ENCODE data around the gene VWDE.
A peak's percentile ranks its signal among the peaks of the same experiment; 100 is the strongest.

VWDE gene

DNA sequence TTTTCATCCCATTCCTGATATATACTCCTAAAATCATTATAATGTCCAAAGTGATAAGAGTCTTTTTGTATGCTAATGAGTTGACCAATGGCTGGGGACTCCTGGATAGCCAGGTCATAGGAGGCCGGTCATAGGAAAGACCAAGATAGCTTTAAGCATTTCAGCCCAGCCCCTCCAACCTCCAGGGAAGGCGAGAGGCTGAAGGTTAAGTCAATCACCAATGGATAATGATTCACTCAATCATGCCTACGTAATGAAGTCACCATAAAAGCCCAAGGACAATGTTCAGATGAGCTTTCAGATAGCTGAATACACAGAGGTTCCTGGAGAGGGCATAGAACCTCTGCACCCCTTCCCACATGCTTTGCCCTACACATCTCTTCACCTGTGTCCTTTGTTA, 75.7 kb downstream of the VWDE start:
- DNase-seq, result no peak

DNA sequence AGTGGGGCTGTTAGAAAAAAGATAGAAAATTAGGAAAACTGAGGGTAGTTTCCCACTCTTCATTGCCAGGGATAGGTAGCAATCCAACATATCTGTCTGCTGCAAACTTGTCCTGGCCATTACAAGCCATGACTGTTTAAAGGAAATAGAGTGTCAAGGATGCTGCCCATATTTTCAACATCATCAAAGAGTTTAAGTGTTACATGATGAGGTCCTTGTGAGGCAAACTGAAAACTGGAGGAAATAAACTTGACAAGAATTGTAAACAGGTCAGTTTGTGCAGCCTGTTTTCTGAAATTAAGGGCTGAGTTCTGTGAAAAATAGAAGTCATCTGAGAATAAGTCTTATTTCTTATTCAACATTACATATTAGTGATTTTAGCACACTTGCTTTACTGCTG, 78.0 kb downstream of the VWDE start:
- no peak for DNase-seq

DNA sequence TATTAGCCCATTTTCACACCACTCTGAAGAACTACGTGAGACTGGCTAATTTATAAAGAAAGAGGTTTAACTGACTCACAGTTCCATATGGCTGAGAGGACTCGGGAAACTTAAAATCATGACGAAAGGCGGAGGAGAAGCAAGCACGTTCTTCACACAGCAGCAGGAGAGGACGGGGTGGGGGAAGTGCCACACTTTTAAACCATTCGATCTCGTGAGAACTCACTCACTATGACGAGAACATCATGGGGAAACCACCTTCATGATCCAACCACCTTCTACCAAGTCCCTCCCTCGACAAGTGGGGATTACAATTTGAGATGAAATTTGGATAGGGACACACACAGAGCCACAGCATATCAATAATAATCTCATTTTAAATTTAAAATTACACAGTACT, 80.2 kb downstream of the VWDE start:
- DNase-seq, result no peak

DNA sequence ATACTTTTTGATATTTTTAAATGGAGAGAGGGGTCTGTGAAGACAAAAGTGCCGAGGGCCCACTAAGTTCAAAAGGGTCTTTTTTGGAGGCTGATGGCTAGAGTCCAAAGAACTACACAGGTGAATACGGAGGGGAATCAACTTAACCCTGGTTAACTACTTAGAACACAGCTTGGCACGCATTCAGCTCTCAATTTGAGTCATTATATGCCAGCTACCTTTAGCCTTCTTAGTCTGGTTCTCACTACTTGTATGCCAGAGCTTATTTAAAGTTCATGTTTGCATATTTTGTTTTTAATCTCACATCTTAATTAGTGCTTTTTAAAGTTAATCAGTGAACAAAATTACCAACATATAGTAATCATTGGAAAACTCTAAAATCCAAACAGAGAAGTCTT, 80.8 kb downstream of the VWDE start:
- no peak for DNase-seq

DNA sequence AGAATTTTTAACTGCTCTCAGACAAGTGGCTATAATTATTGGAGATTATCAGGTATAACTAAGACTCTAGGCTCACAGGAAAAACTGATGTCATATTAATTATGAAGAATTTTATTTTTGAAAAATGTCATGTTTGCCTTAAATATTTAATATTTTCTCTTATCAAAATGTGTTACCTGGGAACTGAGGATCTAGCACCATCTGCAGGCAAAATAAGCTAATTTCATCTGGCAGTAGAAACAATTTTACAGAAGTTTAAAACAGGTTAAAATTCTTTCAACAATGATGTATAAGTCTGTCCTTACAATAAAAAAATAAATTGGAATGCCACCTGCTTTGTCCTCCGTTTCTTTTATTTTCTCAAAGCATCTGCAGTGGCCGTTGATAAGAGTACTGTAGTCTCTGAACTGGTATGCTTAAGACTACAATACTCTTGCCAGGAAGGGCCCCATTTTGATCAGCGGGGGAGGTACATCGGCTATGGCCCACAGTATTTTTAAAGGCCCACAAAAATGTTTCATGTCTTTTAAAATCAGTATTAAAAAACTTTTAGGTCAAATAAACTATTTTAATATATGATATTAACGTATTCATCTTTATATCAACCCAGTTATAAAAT, 81.3 kb downstream of the VWDE start:
- peak; percentile 9 for DNase-seq

DNA sequence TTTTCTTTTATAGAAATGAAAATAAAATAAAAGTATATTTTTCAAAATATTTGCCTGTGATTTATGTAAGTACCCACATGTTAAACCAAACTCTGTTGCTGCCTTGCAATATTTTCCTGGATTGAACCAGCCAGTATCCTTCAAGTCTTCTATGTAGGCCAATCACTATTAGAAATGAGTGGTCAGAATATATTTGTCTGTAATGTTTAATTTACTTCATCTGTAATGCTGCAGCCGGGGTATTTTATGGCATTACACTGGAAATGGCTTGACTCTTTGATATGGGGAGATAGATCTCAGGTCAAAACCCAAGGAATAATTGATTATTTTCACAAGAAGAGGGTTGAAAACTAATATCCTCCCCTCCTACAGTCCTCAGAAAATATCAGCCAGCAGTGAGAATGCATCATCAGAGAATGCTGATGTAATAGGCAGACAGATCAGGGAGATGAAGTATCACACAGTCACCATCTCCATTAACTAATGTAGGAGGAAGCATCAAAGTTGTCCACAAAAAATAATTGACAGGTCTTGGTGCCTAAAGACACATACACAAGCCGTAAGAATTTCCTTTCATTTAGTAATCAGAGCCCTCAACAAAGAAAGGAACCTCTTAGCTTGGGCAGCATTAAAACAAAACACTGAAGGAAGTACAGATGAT, 82.5 kb downstream of the VWDE start:
- DNase-seq, result no peak

DNA sequence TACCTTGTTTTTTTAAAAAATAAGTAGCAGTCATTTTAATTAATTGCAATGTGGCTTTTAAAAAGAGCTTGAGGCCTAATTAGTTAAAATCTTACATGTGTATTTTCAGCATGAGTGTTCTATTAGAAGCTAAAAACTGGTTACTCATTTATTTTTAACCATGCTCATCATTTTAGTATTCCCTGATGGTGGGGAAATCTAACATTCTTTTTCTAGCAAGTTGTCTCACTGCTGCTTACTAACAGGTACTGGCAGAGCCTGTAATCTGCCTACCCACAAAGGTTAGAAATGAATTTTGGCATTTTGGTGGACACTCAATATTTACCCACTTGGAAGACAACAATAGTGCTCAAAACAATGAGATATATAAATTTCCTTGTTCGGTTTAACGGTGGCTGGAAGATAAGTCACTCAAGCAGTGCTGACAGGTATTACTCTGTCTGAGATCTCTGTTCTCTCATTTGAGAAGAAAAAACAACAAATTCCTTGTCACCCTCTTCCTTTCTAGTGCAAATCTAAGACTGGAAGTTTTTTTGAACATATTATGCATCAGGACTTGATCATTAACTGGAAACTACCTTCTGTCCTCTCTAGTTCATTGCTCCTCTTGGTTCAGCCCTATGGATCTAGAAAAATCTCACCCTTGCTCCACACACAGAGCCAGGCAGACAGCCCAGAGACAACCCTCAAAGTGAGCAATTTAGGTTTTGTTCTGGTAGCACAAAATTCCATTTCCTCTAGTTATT, 83.3 kb downstream of the VWDE start:
- DNase-seq, result no peak

DNA sequence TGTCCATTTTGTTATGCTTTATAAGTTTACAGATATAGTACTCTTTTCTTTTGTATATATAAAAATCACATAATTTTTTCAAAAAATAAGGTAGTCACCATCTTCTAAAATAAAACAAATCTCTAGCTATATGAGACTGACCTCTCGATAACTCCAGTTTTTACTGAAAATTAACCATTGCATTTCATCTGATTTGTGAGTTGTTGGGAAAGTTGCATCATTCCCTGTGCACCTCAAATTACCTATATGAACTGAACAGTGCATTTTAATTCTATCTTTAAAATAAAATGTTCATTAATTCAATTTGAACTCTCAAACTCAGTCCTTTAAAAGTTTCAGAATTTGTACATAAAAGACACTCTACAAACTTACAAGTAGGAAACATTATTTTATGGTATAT, 86.0 kb downstream of the VWDE start:
- DNase-seq, result no peak

DNA sequence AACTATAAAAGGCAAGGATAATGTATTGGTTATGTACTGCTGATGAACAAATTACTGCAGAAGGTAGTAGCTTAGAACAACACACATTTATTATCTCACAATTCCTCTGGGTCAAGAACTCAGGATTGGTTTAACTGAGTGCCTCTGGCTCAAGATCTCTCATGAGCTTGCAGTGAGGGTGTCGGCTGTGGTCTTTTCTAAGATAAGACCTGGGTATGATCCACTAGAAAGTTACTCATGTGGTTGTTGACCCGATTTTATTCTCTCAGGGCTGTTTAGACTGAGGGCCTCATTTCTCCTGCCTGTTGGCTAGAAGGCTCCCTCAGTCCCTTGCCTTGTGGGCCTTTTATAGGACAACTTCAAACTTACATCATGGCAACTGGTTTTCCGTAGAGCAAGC, 86.7 kb downstream of the VWDE start:
- DNase-seq, result no peak

DNA sequence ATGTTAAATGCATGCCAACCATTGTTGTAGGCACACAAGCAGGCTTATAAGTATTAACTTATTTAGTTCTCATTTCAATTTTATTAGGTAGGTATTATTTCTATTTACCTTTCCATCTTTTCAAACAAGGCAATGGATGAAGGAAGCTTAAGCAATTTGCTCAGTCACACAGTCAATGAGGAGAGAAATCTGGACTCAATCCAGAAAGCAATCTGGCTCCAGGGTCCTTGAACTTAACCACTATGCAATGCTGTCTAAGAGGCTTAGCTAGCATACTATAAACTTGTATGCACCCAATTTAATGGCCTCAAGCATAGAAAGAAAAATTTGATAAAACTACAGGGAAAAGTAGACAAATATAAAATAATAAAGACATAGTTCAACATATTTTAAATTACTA, 88.6 kb downstream of the VWDE start:
- no peak for DNase-seq

DNA sequence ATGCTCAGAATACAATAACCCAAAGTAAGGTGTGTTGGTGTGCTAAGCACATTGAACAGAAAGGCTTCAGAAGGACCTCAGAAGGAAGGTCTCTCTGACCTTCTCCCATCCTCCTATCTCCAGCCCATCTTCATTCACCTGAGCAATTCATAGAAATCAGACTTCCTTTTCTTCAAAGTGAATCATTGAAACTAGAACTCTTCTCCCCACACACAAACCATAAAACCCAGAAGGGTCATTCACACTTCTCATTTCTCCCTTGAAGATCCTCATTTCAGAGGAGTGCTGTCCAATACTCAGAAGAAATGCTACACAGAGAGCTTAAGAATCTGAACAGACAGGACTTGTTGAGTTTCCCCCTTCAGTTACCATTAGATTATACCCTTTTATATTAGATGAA, 89.5 kb downstream of the VWDE start:
- no peak for DNase-seq

DNA sequence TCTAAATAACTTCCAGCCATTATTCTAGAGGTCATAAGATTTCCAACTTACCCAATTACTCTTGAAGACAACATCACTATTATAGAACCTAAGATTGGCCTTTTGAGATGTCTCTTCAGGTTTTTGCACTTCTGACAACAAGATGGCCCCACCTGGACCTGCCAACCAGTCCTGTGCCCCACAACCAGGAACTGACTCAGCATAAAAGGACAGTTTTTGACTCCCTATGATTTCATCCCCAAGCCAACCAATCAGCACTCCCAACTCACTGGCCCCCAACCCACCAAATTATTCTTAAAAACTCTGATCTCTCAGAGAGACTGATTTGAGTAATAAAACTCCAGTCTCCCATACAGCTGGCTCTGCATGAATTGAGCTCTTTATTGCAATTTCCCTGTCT, 98.2 kb downstream of the VWDE start:
- no peak for DNase-seq

DNA sequence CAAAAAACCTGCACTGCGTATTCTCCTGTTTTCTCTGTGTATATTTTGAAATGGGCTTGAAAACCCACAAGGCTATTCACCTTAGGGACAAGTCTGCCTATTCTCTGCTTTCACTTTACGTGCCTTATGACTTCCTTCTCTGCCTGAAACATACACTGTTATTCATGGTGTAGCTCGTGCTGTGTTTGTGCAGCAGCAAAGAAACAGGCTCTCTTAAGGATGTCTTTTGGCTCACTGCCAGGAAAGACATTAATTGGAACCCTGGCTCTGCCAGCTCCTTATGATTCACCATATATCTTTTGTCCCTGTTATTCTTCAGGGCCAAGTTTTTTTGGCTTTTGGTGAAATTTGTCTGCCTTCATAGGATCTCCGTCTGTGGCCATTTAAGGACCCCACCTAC, 100.2 kb downstream of the VWDE start:
- DNase-seq, result no peak

DNA sequence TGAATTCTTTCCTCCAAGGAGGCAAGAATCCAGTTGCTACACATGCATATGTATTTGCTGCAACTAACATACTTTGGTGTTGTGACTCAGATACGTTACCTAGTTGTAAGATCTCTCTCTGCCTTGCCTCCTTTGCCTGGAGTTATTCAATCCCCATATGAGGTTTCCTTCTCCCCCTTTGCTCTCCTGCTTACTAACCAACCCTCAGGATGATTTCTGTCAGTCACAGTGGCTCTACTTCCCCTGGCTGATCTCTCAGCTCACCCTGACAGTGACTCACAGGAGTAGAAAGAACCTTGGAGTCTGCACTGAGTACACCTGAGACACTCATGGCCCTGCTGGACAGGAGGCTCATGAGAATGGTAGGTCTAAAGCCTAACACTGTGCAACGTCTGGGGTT, 100.6 kb downstream of the VWDE start:
- no peak for DNase-seq

DNA sequence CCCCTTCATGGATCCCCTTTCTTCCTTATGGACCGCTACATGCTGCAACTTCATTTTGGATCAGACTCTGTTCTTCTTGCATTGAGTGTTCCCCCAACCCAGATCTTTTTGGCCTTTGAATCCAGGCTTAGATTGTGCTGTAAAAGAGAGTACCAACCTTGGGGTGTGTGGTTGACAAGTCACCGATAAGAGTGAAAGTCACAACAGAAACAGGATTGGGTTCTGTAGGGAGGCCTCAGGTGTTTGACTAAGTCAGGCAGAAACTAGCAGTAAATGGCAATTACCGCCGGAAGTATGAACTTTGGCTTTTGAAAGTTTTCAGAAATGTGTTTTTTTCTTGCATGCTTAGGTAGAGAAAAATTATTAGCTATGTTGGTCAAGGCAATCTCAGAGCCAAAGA, 103.2 kb downstream of the VWDE start:
- no peak for DNase-seq

DNA sequence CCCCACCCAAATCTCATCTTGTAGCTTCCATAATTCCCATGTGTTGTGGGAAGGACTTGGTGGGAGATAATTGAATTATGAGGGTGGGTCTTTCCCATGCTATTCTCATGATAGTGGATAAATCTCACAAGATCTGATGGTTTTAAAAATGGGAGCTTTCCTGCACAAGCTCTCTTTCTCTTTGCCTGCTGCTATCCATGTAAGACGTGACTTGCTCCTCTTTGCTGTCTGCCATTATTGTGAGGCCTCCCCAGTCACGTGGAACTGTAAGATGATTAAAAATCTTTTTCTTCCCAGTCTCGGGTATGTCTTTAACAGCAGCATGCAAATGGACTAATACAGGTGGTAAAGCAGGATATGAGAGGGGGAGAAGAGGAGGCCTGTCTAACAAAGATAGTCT, 104.3 kb downstream of the VWDE start:
- DNase-seq, result no peak

DNA sequence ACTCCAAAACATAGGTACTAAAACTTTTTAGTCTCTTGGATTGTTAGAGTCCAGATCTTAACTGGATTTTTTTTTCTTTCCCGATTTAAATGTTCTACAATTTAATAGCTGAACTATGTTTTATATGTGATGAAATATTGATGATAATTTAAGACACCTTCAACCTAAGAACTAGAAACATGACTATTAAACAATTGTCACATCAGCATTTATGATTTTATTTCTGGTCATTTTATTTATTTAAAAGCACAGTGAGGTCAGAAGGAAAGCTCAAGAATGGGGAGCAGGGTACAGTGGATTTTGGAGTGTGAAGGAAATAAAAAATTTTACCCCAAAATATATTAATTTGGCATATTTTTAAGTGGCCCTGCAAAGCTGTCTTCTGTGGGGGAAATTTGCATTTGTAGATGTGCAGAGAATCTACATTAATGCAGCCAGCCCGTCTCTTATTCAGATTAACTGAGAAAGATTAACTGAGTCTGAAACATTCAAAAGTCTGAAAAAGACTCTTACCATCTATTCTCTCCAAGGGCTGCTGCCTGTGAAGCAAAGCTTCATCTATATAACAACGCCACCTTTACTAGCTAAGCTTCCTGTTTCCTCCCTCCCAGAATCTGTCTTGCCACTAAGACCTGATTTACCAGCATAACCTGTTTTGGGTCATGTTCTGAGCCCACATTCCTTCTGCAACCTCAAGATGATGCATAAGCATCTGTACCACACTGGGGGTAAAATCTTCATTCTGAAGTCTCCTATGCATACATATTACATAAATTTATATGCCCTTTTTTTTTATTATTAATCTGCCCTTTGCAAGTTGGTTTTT, 106.2 kb downstream of the VWDE start:
- no peak for DNase-seq

DNA sequence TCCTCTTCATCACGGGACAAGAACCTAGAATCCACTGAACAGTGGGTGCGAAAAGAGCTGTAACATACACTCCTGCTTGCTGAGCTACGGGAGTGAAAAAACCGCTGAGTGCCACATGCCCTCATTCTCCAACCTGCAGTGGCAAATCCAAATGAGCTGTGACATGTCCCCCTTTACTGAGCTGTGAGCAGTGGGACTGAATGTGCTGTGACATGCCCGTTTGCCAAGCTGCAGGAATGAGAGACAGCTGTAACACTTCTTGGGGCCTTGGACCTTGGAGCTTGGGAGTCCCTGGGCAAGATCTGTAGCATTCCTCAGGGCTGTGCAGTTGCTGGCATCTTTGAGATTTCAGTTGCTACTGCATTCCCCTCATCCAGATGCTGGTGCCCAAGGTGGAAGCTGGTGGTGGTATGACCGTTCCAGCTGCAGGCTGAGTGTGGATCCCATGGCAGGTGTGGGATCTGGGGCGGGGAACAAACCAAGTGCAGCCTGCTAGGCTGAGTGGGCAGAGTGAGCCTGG, 107.6 kb downstream of the VWDE start:
- no peak for DNase-seq

DNA sequence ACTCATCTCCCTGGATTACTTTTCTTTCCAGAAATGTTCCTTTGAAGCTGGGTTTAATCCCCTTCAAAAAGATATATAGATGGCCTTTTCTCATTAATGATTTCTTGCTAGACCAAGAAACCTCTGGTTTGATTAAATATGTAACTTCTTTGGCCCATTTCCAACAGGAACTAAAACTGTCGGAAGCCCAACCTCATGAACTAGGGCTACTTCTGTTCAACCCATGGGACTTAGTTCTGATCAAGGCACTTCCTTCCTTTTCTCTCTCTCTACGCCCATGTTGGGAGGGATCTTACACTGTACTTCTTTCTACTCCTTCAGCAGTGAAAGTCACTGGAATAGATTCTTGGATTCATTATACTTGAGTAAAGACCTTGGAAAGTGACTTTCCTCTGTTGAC, 109.0 kb downstream of the VWDE start:
- DNase-seq, result no peak

DNA sequence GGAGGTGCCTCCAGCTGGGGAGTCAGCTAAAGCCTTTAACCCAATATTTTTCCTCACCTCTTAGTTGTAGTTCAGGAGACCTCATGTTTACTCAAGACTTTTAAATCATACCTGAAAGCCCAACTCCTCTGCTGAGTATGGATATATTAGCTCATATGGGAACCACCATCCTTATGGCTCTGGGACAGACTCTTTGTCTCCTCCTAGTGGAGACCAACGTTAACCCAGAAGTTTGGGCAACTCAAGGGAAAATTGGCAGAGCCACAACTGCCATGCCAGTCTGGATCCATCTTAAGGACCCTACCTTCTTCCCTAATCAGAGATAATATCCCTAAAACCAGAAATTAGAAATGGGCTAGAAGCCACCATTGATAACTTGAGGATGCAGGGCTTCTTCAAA, 111.8 kb downstream of the VWDE start:
- no peak for DNase-seq

DNA sequence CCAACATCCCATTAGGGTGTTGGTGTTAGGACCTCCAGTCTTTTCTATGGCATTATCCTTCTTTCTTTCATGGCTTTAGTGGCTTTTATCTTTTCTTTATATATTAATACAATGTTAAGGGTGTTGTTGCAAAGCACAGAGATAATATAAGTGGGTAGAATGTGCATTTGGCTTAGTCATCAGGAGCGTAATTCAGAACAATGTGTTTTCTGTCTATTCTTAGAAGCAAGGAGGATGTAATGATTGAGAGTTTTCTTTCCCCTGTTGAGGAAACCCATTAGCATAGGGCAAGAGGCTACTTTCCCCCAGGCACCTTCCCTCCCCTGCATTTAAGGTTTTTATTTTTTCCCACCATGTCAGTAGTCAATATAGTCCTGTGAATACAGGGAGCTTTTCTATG, 112.9 kb downstream of the VWDE start:
- no peak for DNase-seq

DNA sequence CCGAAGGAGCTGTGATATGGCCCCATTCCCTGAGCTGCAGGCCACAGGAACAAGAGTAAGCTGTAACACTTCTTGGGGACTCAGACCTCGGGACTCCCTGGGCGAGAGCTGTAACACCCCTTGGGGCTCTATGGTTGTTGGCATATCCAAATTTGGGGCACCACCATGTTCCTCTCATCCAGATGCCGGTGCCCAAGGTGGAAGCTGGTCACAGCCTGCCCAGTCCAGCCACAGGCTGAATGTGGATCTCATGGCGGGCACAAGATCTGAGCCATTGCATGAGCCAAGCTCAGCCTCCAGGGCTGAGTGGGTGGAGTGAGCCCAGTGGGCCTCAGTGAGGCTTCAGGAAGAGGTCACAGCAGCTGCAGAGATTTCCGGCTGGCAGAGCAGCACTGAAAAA, 113.7 kb downstream of the VWDE start:
- DNase-seq, result no peak

DNA sequence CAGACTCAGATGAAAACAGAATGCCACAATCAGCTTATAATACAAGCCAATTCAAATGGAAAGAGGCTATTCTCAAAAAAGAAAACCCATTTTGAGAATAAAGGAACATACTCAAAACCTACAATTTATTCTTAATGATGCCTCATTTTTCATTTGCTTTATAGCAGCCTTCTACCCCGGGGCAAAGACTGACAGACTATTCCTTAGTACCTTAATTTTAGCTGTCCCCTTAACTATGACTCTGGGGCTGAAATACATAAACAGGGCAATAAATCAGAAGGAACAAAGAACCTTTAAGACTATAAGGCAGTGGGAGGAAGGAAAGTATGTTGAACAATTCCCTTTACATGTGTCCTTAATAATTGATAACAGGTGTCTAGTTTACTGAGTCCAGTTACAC, 115.8 kb downstream of the VWDE start:
- no peak for DNase-seq
